GM19438 (cell line): ENCODE measurements around the gene KDR.

Experiments
- ATAC-seq: cut with Tn5 transposase; IDR thresholded peaks from one replicate; pipeline ENCODE4 v1.9.1; 2021; ENCODE audit warnings: low read depth; ENCODE audit not compliant: unreplicated experiment

KDR gene

GRCh38 chr4:55125087-55125721 is at the start of gene KDR:
TSS of gene KDR (minus strand) at chr4:55125595. CDS start at chr4:55125293, 302 bp downstream.
- ATAC-seq = no peak

DNA sequence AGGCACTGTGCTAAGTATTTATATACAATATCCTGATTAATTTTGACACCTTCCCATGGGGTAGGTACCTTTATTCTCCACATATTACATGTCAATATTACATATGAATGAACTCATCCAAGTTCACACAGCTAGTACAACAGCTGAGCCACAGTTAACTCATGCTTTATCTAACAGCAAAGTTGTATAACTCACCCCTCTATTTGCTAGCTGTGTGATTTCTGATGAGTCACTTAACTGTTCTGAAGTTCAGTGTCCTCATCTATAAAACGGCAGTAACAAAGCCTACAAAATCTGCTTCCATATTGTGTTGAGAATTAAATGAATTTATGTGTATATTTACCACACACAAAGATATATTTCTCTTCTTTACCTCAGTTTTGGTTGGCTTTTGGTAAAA is 48.2 kb upstream of the KDR start:
- no peak for ATAC-seq

- no peak for ATAC-seq
These were observed 47.4 kb upstream of the KDR start for GRCh38 chr4:55172694-55173287.

DNA sequence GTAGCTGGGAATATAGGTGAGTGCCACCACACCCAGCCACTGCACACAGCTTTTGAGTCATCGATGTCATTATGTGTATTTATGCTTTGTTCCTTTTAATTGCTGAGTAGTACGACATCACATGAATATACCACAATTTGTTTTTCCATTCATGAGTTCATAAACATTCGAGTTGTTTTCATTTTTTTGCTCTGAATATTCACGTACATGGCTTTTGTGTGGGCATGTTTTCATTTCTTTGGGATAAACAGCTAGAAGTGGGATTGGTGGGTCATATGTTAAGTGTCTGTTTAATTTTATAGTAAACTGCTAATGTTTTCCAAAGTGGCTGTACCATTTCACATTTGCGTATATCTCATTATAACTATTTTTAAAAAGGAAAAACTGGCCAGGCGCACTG is 45.1 kb upstream of the KDR start:
- ATAC-seq = no peak

- no peak for ATAC-seq
These were observed 44.1 kb upstream of the KDR start for GRCh38 chr4:55169352-55169961.

GRCh38 chr4:55162396-55162795 is 37.0 kb upstream of the KDR start:
- ATAC-seq = no peak

DNA sequence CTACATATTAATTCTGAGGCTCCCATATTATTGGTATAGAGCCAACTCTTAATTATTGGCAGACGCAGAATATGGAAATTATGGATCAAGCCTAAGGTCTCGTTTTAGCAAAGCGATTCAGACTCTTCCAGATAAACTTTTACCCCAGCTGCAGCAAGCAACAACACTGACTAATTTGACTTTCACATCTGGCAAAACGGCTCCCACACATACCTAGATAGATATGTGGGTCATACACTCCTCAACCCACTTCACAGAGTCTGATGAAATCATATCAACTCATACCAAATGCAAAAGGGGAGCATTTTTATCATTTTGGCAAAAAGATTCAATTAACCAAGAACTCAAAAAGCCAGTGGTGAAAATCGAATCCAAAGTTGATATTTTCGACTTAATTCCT is 36.3 kb upstream of the KDR start:
- no peak for ATAC-seq

- no peak for ATAC-seq
These were observed 34.5 kb upstream of the KDR start for GRCh38 chr4:55159851-55160250.

DNA sequence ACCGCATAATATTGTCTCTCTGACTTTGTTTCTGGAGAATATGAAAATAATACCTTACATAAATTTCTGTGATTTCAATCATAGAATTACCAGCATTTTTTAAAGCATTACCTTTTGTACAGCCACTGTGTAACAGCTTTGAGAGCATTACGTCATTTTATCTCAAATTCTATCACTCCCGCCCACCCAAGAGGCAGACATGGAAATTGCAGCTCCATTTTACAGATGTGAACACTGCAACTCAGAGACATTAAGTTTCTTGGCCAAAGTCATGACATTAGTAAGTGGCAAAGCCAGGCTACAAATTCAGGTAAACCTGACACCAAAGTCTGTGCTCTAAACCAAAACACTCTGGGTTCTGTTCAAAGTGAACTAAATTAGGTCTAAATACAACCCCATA is 33.6 kb upstream of the KDR start:
- ATAC-seq = no peak

- no peak for ATAC-seq
These were observed 32.3 kb upstream of the KDR start for GRCh38 chr4:55157559-55158277.

DNA sequence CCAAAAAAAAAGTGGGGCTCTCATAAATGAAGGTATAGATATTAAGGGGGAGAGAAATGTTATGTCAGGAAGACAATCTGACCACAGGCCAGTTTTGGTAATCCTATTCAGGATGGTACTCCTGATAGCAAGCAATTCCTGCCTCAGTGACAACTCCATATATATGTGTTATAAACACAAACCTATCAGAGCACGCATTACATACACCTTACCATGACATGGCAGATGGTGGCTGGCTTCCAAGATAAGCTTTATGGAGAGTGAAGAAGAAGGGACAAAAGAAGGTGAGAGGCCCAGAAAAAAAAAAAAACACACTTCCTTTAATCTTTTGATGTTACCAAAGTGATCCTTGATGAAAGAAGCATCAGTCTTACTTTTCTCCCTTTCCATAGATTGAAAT is 29.5 kb upstream of the KDR start:
- no peak for ATAC-seq

DNA sequence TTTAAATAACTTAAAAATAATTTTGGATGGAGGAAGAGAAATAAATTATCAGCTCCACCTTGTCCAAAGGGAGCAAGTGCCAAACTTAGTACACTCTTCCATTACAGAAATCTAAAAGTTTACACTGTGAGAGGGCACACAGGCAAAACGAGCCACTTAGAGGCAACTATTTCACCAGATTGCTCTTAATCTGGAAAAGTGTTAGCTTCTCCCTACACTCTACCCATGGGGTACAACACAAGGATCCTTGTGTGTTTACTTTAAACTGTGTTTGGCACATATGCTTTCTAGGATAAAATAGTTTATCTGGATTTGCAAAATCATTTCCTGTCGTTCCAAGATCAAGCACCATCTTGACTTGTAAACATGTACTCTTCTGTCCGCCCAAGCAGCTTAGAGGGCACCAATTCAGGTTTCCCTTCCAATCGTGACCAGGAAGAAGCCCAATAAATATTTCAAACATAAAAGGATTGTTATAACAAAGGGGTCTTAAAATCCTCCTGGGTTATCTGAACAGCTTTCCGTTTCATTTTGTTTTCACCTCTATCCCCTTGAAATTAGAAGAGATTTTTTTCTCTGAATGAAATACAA is 29.0 kb upstream of the KDR start:
- ATAC-seq = no peak

DNA sequence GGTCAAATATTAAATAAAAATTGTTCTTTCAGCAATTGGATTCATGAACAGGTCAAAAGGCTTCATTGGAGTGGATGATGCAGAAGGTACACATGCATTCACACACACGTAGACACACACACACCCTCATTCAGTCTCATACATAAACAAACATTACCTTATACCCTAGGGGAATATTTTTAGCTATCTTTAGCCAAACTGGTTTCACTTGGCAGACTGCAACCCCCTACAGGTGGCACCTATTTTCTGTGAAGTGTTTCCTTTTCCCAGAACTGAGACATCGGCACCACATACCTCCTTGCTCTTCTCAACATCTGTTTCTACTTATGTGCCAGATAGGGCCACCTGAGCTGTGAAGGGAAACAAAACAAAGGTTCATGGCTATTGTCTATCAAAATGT is 18.5 kb upstream of the KDR start:
- no peak for ATAC-seq

DNA sequence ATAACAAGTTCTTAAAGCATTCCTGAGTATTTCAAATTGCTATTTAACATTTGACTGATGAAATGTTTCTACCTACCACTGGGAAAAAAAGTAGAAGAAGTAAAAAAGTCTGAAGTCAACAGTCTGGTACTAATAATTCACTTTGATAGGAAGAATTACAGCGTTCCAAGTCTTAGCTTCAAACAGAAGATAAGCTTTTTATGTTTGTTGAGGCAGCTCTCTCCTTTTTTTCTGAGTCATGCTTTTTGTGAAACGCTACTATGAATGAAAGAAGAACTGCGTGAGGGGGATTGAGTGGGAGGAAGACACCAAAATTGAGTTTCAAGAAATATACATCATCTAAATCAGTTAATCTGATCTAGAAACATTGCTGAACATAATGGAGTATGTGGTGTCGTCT is 13.0 kb upstream of the KDR start:
- no peak for ATAC-seq

DNA sequence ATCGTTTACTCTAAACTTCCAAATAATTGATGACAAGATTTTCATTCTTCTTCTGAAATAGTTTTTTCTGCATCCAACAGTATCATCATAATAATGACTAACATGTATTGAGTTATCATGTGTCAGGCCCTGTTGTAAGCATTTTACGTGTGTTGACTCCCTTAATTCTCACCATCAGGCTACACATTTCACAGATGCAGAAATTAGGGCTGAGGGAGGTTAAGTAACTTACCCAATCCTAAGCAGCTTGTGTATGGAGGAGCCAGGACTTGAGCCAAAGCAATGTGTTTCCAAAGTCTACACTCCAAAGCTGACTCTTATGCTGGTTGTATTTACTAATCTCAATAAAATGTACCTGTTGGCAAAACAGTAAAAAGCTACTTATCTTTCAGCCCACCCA is 11.2 kb upstream of the KDR start:
- no peak for ATAC-seq

DNA sequence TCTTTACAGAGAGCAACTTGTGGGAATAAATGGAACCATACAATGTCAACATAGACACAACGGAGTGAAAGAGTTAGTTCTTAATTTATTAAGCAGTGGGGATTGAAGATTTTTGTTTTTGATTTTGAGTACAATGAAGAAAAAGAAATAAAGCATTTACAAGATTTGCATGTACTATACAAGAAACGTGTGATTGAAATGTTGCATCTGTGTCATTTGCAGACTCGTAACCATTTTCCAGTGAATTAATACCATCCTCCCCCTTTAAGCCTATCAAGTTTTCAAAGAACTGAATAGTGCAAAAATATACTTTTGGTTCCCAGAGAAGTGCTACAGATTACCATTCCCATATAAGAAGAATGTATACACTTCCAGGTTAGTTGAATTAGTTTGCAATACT is 8.6 kb upstream of the KDR start:
- ATAC-seq = no peak

DNA sequence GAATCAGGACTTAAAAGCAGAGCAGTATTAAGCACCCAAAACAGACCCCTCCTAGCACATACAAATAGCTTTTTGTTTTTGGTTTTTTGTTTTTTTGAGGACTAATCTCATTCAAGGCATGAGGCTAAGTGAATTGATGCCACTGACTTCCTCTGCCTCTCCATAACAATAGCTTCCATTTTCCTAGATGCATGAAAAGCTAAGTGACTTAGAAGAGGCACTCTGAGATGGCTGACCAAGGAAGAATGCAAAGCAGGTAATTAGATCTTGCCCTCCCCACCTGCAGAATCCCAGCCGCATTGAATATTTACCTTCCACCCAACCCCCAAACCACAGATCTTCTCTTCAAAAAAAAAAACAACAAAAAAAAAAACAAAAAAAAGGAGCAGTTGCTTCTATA is 7.4 kb upstream of the KDR start:
- ATAC-seq = no peak

GRCh38 chr4:55127521-55127920 is 2.1 kb upstream of the KDR start:
- no peak for ATAC-seq

- no peak for ATAC-seq
These were observed 1.7 kb upstream of the KDR start for GRCh38 chr4:55127053-55127452.

DNA sequence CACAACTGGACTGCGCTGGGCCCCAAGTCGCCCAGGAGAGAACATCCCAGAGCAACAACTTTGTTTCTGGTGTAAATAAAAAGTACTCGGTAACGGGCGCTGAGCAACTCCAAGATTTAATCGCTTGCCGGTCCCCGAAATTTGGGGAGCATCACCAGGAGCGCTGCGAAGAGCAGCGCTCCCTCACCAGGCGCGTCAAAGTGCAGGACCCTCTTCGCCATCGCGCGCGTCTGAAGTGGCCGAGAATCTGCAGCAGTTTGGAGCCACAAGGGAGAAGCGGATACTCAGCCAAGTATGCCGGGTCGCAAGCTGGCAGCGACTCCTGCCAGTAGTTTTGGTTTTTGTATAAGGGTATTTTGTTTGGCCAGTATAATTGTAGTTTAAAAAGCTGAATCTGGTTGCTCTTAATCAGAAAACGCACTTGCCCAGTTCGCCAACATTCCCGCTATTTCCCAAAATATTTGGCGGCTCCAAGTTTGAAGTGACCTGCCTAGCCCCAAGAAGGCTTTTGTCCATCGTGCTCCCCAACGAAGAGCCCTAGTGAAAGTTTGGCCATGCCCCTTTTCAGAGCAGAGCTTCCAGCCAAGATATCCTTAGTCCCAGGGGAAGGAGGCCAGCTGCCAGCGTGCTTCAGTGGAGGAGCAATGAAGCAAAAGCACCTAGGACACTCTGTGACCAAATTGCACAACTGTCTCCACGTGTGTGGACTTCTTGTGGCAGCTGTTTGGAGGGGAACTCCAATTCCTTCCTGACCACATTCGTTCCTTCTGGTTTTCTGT is 557 bp upstream of the KDR start:
- ATAC-seq = no peak
